Measurements from ENCODE around the gene LEO1.
A peak's percentile ranks its signal among the peaks of the same experiment; 100 is the strongest.
"Not testable (repeated sequence)": the region's sequence is repeated elsewhere in the genome, so short reads cannot be mapped to it uniquely, and the experiment has no call there.

LEO1 gene

DNA sequence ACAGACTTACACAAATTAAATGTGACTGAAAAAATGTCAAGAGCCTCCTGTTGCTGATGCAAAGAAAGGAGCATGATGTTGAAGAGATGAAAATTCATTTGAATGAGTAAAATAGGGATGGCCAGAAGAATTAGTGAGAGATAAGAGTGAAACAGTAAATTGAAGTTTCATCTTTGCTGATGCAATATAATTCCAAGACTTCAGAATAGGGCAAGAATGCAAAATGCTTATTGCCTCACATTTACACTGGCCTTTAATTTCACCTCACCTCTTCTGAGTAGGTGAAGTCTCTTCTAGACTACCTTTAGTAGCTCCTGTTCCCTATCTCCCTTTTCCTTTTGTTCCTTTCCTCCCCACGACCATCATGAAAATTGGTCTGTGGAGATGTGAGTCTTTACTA, 32.1 kb upstream of the LEO1 start:
- no peak for DNase-seq (ENCODE audit: low spot score)

DNA sequence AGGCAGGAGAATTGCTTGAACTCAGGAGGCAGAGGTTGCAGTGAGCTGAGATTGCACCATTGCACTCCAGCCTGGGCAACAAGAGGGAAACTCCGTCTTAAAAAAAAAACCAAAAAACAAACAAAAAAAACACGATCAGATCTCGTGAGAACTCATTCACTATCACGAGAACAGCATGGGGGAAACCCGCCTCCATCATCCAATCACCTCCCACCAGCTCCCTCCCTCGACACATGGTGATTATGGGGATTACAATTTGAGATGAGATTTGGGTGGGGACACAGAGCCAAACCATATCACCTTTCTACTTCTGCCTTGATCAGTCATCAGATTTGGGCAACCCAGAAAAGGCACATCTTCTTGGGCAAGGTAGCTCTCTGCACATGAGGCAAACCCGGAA, 31.5 kb upstream of the LEO1 start:
- not testable (repeated sequence) for DNase-seq (ENCODE audit: low spot score)

DNA sequence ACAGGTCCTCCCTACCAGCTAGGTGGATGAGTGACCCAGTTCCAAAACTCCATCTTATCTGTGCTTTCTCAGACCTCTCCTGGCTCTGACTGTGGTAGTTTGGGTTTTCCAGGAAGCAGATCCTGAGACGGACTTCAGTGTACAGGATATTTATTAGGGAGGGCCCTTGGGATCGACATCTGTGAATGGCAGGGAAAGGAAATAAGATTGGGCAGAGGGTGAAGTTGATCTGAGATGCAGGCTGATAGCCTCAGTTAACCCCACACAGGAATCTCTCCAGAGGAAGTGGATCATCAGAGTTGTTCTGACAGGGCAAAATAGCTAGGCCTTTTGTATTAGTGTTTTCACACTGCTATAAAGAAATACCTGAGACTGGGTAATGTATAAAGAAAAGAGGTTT, 30.8 kb upstream of the LEO1 start:
- DNase-seq (ENCODE audit: low spot score): no peak

DNA sequence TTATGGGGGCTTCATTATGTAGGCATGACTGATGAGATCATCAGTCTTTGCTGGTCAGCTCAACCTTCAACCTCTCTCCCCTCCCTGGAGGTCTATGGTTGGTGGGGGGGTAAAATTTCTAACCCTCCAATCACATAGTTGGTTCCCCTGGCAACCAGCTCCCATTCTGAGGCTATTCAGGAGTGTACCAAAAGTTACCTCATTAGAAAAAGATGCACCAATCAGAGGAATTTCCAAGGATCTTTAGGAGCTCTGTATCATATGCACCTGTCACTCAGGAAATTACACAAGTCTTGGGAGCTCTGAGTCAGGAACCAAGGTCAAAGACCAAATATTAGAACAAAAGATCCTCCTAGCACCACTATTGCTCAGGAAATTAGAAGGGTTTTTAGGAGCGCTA, 21.4 kb upstream of the LEO1 start:
- DNase-seq (ENCODE audit: low spot score): no peak

- no peak for DNase-seq (ENCODE audit: low spot score)
These were observed 19.6 kb upstream of the LEO1 start for GRCh38 chr15:51991141-51991540.

GRCh38 chr15:51982770-51983103, 11.2 kb upstream of the LEO1 start:
- no peak for DNase-seq (ENCODE audit: low spot score)

- peak; percentile 70 for DNase-seq (ENCODE audit: low spot score)
These were observed 10.6 kb upstream of the LEO1 start for GRCh38 chr15:51982013-51982769.

DNA sequence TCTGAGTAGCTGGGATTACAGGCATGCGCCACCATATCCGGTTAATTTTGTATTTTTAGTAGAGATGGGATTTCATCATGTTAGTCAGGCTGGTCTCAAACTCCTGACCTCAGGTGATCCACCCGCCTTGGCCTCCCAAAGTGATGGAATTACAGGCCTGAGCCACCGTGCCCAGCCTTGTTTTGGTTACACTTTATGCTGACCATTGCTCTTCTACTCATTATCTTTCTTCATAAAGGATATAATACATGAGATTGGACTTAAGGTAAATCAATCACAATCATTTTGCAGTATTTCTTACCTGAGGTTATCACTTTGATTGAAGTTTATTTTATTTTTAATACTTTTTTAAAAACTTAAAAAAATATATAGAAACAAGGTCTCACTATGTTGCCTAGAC, 2.2 kb upstream of the LEO1 start:
- no peak for DNase-seq (ENCODE audit: low spot score)

GRCh38 chr15:51973220-51973619, 1.6 kb upstream of the LEO1 start:
- DNase-seq (ENCODE audit: low spot score): no peak

- DNase-seq (ENCODE audit: low spot score): no peak
These were observed 575 bp downstream of the LEO1 start for GRCh38 chr15:51971032-51971374.

DNA sequence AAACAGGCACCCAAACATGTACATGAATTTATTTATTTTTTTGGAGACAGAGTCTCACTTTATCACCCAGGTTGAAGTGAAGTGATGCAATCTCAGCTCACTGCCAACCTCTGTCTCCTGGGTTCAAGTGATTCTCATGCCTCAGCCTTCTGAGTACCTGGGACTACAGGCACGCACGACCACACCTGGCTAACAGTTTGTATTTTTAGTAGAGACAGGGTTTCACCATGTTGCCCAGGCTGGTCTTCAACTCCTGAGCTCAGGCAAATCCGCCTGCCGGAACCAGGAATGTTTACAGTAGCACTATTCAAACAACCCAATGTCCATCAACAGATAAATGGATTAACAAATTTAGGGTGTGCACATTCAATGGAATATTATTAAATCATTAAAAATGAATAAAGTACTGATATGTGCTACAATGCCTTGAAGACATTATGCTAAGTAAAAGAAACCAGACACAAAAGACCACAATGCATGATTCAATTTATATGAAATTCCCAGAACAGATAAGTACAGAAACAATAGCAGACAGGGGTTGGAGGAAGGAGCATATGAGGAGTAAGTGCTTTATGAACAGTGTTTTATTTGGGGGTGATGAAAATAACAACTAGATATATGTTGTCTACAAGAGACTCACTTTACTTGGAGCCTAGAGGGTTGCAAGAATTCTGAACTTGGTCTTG, 1.3 kb downstream of the LEO1 start:
- no peak for DNase-seq (ENCODE audit: low spot score)

DNA sequence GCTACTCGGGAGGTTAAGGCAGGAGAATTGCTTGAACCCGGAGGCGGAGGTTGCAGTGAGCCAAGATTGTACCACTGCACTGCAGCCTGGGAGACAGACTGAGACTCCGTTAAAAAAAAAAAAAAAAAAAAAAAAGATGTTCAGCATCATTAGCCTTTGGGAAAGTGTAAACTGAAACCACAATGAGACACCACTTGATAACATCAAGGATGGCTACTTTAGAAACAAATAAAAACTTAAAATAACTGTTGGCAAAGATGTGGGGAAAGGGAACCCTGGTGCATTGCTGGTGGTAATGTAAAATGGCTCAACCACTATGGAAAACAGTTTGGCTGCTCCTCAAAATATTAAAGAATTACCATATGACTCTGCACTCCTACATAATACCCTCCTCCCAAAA, 1.9 kb downstream of the LEO1 start:
- no peak for DNase-seq (ENCODE audit: low spot score)

- DNase-seq (ENCODE audit: low spot score): no peak
These were observed 4.0 kb downstream of the LEO1 start for GRCh38 chr15:51967583-51967982.

GRCh38 chr15:51966192-51966591, 5.4 kb downstream of the LEO1 start:
- no peak for DNase-seq (ENCODE audit: low spot score)

GRCh38 chr15:51965691-51966090, 5.9 kb downstream of the LEO1 start:
- no peak for DNase-seq (ENCODE audit: low spot score)

GRCh38 chr15:51955504-51955903, 16.1 kb downstream of the LEO1 start:
- DNase-seq (ENCODE audit: low spot score): peak; percentile 35

DNA sequence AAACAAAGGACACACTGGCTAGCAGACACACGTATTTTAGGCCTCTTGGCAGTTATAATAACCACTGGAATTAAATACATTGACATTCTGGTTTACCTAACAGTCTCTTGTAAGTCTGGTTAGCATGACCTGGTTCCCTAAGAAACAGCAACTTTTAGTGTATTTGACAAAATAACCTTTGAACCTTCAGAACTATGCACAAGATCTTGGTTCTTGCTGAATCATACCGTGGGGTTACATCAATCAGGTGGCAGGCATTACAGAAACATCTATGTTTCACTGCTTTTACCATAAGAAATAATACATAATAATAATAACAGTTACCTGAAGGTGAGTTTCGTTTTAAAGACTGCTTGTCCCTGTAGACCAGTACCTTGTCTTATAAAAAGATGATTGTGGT, 18.8 kb downstream of the LEO1 start:
- no peak for DNase-seq (ENCODE audit: low spot score)

- DNase-seq (ENCODE audit: low spot score): no peak
These were observed 24.5 kb downstream of the LEO1 start for GRCh38 chr15:51947124-51947523.

- no peak for DNase-seq (ENCODE audit: low spot score)
These were observed 32.4 kb downstream of the LEO1 start for GRCh38 chr15:51939216-51939615.

GRCh38 chr15:51938286-51938685, 33.3 kb downstream of the LEO1 start:
- no peak for DNase-seq (ENCODE audit: low spot score)

GRCh38 chr15:51936105-51936478, 35.5 kb downstream of the LEO1 start:
- no peak for DNase-seq (ENCODE audit: low spot score)

DNA sequence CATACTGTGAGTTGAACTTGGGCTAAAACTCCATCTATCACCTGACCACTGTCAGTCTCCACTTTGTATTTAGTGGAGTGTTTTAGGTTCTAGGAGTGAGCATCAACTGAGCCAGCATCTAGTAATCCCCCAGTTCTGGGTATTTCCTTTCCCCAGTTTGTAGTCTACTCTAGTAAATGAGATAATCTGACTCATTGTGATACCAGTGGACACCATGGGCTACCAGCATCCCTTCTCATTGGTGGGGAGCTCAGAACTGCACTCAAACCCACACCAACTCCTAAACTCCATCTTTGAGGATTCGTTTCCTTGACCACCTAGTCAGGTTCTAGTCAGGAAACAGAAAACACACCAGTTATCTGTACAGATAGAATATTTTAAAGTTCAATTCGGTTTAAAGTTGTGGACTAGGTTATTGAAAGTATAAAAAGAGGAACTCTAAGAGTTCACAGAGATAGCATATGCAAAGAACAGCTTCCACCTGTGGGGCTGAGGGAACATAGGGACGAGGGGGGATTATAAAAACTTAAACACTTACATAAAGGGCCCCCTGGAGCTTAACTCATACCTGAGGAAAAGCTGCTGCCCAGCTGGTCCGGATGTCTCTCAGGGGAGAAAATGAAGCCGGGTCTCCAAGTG, 36.0 kb downstream of the LEO1 start:
- DNase-seq (ENCODE audit: low spot score): no peak

GRCh38 chr15:51932161-51932560, 39.4 kb downstream of the LEO1 start:
- DNase-seq (ENCODE audit: low spot score): no peak

DNA sequence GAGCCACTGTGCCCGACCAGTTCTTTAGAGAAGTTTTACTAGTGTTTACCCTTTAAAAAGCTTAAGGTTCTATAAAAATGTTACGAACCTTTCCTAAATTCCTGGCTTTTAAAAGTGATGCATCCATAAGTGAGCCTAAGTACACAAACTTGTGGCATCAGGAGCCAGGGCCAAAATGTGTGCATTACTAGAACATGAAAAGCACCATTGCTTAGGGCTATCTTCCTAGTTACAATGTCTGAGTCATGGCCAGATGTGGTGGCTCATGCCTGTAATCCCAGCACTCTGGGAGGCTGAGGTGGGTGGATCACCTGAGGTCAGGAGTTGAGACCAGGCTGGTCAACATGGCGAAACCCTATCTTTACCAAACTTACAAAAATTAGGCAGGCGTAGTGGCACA, 39.9 kb downstream of the LEO1 start:
- DNase-seq (ENCODE audit: low spot score): no peak

Data from Ammon's horn (tissue), 1 donor.